DOHH2 (cell line): ENCODE measurements around the gene NUDT3.

Source experiments
- CTCF ChIP-seq: fragments of 200-600 bp; sonication (generic); IDR thresholded peaks from one replicate; pipeline ENCODE4 v1.5.1; 2014; ENCODE audit warnings: antibody characterized with exemption, mild to moderate bottlenecking, low read depth, low read length; ENCODE audit not compliant: poor library complexity, severe bottlenecking
- EZH2phosphoT487 ChIP-seq: fragments of 200-600 bp; sonication (generic); IDR thresholded peaks from 2 replicates; pipeline ENCODE4 v1.6.1; 2017; ENCODE audit warnings: borderline replicate concordance, mild to moderate bottlenecking, antibody characterized with exemption, low read length, moderate library complexity, mixed read lengths

GRCh38 chr6:34242252-34243130 is 150.0 kb downstream of the NUDT3 start:
- TF ChIP-seq CTCF (no peak), EZH2phosphoT487 (no peak)
